Activated CD4-positive, alpha-beta T cell treated with anti-CD3 and anti-CD28 coated beads, Interleukin-2, amount 10 ng/mL, durations not matched to agents 24 days and 14 days (primary cell): ENCODE measurements around the gene CAPN12. TPM values are rescaled to one million over a fixed set of nuclear protein-coding genes. Genes with fewer than 3 reads are reported as not detected.

Source experiments
- DNase-seq: peaks from one replicate; pipeline ENCODE4 v3.0.0; 2022
- H3K27ac Mint-ChIP-seq: one replicate; pipeline ENCODE4 v1.8.0; 2022; ENCODE audit warnings: mild to moderate bottlenecking, mixed read lengths
- H3K27me3 Mint-ChIP-seq: one replicate; pipeline ENCODE4 v1.8.0; 2022; ENCODE audit warnings: mixed read lengths
- H3K36me3 Mint-ChIP-seq: one replicate; pipeline ENCODE4 v1.8.0; 2022; ENCODE audit warnings: low read depth, mild to moderate bottlenecking, mixed read lengths
- H3K4me1 Mint-ChIP-seq: one replicate; pipeline ENCODE4 v1.8.0; 2021; ENCODE audit warnings: mixed read lengths
- H3K4me3 Mint-ChIP-seq: one replicate; pipeline ENCODE4 v1.8.0; 2022; ENCODE audit warnings: mild to moderate bottlenecking, moderate library complexity, mixed read lengths
- H3K9me3 Mint-ChIP-seq: one replicate; pipeline ENCODE4 v1.8.0; 2021; ENCODE audit warnings: mixed read lengths
- intact Hi-C: fragments of 100-400 bp; cut with micrococcal nuclease; formaldehyde crosslinking; loops from one replicate; pipeline ENCODE4 v1.15.1; 2023
- total RNA-seq: library from RNA; stranded (reverse); gene quantifications from 2 replicates; pipeline ENCODE4 v1.2.3, GENCODE V29; 2022

CAPN12 gene
- total RNA-seq, 1 donor from 2014 or later = 3.5 TPM

DNA sequence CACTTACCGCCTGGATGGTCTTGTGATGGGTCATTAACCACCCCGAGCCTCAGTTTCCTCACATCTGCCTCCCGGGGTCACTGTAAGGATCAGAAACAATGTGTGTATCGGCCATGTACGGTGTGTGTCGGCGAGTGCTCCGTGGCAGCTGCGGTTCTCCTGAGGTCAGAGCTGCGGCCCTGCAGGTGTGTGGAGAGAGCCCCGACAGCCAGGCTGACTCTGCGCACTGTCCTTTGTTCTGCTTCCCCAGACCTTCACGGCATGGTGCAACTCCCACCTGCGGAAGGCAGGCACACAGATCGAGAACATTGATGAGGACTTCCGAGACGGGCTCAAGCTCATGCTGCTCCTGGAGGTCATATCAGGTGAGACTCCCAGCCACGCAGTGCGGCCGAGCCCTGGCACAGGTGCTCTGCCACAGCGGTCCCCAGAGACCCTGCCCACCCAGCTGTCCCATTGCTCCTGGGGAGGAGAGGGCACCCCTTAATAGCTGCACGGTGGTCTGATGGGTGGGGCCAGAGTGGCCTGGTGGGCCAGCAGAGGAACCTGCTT lies 43.8 kb downstream of the CAPN12 start:
- Mint-ChIP-seq H3K4me3 (no peak overlapping the region), H3K36me3 (peaks cover 22% of the 10 kb centered on the region), H3K4me1 (peaks cover 37% of the 10 kb centered on the region), H3K27me3 (no peaks in the 10 kb centered on the region), H3K9me3 (no peaks in the 10 kb centered on the region), H3K27ac (no peak overlapping the region)
- intact Hi-C loops = no loop called here
- DNase-seq = no peak

DNA sequence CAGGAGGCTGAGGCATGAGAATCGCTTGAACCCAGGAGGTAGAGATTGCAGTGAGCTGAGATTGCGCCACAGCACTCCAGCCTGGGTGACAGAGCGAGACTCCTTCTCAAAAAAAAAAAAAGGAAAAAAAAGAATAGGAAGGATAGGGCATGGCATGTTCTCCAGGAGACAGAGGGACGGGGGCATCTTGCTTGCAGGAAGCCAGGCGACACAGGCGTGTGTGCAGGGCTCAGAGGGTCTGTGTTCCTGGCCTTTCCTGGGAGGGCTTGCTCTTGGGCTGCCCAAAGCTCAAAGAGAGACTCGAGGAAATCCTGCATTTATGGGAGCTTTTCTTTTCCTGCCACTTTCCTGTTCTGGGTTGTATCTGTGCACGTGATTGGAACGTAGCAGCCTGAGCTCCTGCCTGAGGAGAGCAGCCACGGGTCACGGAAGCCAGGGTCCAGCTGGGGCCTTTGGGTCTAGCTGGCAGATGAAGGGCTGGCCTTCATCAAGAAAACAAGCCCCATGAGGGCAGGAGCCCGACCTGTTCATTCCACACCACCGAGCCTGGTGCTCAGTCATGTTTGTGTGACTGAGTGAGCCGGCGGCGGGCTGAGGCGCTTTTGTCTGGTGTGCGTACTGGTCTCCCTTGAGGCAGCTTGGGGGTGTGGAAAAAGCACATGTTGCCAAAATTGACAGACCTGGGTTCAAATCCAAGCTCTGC lies 44.5 kb downstream of the CAPN12 start:
- Mint-ChIP-seq H3K27ac (no peak overlapping the region), H3K4me3 (no peak overlapping the region), H3K36me3 (peaks cover 22% of the 10 kb centered on the region), H3K27me3 (no peaks in the 10 kb centered on the region), H3K4me1 (peaks cover 42% of the 10 kb centered on the region), H3K9me3 (no peaks in the 10 kb centered on the region)
- no peak for DNase-seq
- intact Hi-C loops = no loop called here

DNA sequence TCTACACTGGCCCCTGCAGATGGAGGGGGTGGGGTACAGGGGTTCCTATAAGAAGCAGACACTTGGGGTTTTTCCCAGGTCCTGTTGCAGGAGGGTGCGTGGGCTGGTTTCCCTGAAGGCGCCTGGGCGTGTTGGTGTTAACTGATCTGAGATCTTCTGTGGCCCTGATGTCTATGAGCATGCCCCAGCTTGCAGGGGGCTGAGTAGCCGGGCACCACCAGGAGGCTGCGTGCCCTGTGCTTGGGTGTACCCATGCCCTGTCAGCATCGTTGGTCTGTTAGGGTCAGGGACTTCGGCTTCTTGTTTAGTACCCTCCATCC lies 45.3 kb downstream of the CAPN12 start:
- H3K27ac Mint-ChIP-seq = peak overlapping the region; percentile 29
- peaks cover 46% of the 10 kb centered on the region for H3K4me1 Mint-ChIP-seq
- intact Hi-C loops = no loop called here
- no peaks in the 10 kb centered on the region for H3K27me3 Mint-ChIP-seq
- peaks cover 17% of the 10 kb centered on the region for H3K36me3 Mint-ChIP-seq
- no peaks in the 10 kb centered on the region for H3K9me3 Mint-ChIP-seq
- DNase-seq = peak; percentile 70
- peak overlapping the region; percentile 42 for H3K4me3 Mint-ChIP-seq

DNA sequence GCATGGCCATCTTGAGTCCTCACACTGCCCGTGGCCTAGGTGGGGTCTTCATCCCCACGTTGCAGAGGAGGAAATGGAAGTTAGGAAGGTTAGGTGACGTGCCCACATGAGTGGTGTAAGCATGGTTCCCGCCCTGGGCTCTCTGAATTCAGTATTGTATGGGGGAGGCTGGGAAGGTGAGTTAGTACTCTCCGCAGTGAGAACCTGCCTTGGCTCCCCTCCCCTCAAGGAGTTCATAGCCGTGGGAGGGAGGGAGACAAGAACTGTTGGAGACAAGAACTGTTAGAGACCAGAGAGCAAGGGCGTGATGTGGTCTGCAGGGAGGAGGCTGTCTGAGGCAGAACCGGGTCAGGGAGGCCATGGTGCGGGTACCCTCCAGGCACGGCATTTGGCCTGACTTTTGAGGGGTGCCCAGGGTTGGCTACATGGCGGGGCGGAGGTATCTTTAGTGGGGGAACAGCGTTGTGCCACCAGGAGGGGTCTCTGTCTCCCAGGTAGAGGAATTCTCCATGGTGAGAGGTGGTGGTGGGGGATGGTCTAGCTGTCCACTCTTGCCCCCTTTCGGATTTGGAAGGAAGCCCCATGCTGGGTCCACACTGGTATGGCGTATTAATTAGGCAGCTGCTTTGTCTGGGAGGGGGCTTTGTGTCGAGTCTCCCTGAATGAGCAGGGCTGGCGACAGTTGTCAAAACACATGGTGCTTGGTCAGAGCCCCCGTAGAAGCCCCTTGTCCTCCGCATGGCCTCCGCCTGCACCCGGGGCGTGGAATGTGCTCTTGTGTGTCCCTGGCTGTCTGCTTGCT lies 45.8 kb downstream of the CAPN12 start:
- no peaks in the 10 kb centered on the region for H3K27me3 Mint-ChIP-seq
- peak overlapping the region; percentile 66 for H3K27ac Mint-ChIP-seq
- peak overlapping the region; percentile 42 for H3K4me3 Mint-ChIP-seq
- H3K4me1 Mint-ChIP-seq = peaks cover 51% of the 10 kb centered on the region
- no peak for DNase-seq
- peaks cover 14% of the 10 kb centered on the region for H3K36me3 Mint-ChIP-seq
- H3K9me3 Mint-ChIP-seq = no peaks in the 10 kb centered on the region
- intact Hi-C loops = no loop called here

DNA sequence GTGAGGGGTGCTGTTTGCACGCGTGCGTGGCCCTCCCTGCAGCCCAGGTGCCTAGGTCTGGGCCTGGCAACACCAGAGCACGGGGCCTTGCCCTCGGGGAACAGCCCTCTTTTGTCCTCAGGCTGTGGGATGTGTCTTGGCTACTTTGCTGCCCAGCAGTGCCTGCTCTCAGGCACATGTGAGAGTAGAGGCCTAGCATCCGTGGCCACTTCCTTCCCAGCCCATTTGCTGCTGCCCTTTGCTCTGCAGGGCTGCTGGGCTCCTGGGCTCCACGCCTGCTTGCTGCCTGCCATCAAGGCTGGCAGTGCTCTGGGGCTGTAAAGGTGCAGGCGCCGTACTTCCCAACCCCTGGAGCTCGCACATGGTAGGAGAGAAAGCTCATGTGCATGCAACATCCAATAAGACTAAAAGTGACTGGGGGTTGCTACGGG lies 46.6 kb downstream of the CAPN12 start:
- no peaks in the 10 kb centered on the region for H3K27me3 Mint-ChIP-seq
- H3K9me3 Mint-ChIP-seq = no peaks in the 10 kb centered on the region
- H3K4me1 Mint-ChIP-seq = peaks cover 58% of the 10 kb centered on the region
- no peak overlapping the region for H3K4me3 Mint-ChIP-seq
- DNase-seq = no peak
- intact Hi-C loops = no loop called here
- peak overlapping the region; percentile 45 for H3K27ac Mint-ChIP-seq
- peaks cover 11% of the 10 kb centered on the region for H3K36me3 Mint-ChIP-seq

DNA sequence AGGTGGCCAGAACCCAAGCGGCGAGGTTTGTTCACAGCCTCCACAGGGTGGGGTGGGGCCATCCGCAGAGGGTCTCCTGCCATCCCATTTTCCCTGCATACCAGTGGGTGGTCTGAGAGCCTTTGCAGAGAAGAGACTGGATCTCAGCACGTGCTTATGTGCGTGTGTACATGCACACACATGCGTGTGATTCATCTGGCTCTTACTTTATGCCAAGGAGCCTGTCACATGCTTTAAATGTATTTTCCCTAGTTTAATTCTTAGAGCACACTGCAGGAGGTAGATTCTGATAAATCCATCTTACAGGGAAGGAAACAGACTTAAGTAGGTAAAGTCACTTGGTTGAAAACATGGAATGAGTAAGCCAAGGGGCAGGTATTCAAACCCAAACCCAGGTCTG lies 47.1 kb downstream of the CAPN12 start:
- peak overlapping the region; percentile 4 for H3K27ac Mint-ChIP-seq
- no peaks in the 10 kb centered on the region for H3K9me3 Mint-ChIP-seq
- no peaks in the 10 kb centered on the region for H3K27me3 Mint-ChIP-seq
- no peak for DNase-seq
- peaks cover 11% of the 10 kb centered on the region for H3K36me3 Mint-ChIP-seq
- H3K4me3 Mint-ChIP-seq = no peak overlapping the region
- H3K4me1 Mint-ChIP-seq = peaks cover 63% of the 10 kb centered on the region
- intact Hi-C loops = no loop called here

DNA sequence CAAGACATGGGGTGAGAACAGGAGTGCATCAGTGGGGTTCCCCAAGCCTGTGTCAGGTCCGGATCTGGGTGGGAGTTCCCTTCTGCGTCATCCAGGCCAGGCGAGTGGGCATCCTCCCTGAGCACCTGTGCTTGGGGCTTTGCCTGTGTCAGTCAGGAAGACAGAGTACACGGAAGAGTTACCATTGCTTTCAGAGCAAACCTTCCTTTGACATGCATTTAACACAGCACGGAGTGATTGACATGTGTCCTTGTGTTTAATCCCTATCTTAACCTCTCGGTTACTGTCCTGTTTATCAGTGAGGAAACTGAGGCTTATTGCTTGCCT lies 47.6 kb downstream of the CAPN12 start:
- Mint-ChIP-seq H3K4me1 (peaks cover 68% of the 10 kb centered on the region), H3K27ac (peak overlapping the region; percentile 4), H3K36me3 (peaks cover 12% of the 10 kb centered on the region), H3K4me3 (no peak overlapping the region), H3K27me3 (no peaks in the 10 kb centered on the region), H3K9me3 (no peaks in the 10 kb centered on the region)
- intact Hi-C loops = no loop called here
- DNase-seq = no peak

DNA sequence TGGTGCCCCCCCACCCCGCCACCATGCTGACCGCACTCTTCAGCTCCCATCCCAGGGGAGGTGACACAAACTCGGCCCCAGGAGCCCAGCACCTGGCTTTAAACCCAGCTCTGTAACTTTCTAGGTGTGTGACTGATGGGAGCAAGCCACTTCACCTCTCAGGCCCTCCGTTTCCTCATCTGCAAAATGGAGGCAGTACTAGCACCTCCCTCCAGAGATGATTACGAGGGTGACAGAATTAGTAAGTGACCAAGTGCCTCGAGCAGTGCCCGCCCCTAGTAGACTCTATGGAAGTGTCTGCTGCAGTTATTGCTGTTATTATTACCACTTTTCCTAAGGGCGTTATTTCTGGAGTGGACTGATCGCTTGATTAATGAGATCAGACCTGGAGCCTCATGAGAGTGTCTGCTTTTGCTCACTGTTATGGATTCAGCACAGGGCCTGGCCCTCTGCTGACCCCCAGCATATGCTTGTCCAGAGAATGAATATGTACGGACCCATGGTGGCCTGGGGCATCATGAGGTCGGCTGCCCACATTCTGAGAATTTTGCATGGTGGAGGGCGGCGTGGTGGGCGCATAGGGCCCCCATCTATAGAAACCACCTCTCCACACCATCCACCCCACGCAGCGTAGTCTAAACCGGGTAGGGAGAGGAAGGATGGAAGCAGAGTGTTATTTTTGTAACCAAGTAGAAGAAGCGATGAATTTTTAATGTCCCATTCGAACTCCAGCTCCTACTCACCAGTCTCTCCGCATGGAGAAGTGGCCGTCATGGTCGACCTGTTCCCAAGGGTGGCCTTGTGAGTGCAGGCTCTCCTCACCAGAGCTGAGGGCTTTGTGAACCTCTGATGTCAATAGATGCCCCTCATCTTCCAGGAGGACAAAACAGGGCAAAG lies 48.2 kb downstream of the CAPN12 start:
- no peak overlapping the region for H3K4me3 Mint-ChIP-seq
- no peaks in the 10 kb centered on the region for H3K9me3 Mint-ChIP-seq
- H3K4me1 Mint-ChIP-seq = peaks cover 68% of the 10 kb centered on the region
- no peak for DNase-seq
- intact Hi-C loops = no loop called here
- peaks cover 12% of the 10 kb centered on the region for H3K36me3 Mint-ChIP-seq
- peak overlapping the region; percentile 4 for H3K27ac Mint-ChIP-seq
- H3K27me3 Mint-ChIP-seq = no peaks in the 10 kb centered on the region

DNA sequence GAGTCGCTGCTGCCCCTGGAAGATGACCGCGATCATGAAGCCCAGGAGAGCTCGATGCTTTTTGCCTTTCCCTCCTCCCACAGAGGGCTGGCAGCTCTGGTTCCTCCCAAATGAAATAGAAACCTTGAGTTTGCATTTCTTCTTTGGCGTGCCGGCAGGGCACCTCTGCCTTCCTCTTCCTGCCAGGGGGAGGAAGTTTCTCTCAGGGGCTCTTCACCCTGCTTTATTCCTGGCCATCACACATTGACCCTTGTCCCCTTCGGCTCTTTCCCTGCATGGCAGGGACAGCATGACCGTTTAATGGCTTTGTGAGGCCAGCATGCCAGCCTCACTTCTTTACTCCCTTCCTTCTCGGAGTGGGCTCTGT lies 49.0 kb downstream of the CAPN12 start:
- no peak for DNase-seq
- peaks cover 70% of the 10 kb centered on the region for H3K4me1 Mint-ChIP-seq
- no peaks in the 10 kb centered on the region for H3K9me3 Mint-ChIP-seq
- H3K36me3 Mint-ChIP-seq = peaks cover 7% of the 10 kb centered on the region
- peak overlapping the region; percentile 30 for H3K4me3 Mint-ChIP-seq
- intact Hi-C loops = no loop called here
- H3K27me3 Mint-ChIP-seq = no peaks in the 10 kb centered on the region
- peak overlapping the region; percentile 56 for H3K27ac Mint-ChIP-seq

DNA sequence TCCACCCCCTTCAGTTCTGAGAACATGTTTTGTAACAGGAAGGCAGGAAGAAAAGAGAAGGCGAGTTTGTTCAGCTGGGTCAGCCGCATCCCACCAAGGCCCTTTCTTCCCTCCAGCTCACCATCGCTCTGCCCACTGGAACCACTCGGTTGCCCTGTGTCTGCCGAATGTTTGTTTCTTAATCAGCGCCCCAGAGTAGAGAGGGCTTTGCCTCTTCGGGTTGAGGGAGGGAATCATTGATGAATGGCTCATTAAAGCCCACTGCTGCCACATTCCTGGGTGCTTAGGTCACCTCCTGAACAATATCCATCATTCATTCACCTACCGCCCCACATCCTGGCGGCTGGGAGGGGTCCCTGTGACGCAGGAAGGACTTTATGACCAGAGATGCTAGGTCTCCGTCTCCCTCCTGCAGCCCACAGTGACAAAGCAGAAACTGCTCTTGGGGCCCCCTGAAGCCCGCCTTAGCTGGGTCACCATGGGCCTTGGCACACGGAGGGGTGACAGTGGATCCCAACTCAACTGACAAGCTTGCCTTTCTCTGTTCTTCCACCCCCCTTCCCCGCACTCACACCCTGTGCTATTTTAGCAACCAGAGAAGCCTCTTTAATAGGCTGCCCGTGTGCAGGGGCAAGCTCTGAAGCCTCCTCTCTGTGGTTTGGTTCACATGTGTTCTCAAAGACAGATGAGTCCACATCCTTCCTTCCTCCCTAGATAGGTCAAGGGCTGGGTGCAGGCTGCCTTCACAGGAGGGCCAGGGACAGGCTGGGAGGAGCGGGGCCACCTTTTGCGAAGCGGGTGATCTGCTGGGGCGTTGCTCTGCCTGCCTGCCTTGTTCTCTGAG lies 50.7 kb downstream of the CAPN12 start:
- Mint-ChIP-seq H3K36me3 (peaks cover 16% of the 10 kb centered on the region), H3K4me3 (peak overlapping the region; percentile 66), H3K27ac (peak overlapping the region; percentile 78), H3K9me3 (no peaks in the 10 kb centered on the region), H3K27me3 (no peaks in the 10 kb centered on the region), H3K4me1 (peaks cover 70% of the 10 kb centered on the region)
- peak; percentile 72 for DNase-seq
- intact Hi-C loops = no loop called here

DNA sequence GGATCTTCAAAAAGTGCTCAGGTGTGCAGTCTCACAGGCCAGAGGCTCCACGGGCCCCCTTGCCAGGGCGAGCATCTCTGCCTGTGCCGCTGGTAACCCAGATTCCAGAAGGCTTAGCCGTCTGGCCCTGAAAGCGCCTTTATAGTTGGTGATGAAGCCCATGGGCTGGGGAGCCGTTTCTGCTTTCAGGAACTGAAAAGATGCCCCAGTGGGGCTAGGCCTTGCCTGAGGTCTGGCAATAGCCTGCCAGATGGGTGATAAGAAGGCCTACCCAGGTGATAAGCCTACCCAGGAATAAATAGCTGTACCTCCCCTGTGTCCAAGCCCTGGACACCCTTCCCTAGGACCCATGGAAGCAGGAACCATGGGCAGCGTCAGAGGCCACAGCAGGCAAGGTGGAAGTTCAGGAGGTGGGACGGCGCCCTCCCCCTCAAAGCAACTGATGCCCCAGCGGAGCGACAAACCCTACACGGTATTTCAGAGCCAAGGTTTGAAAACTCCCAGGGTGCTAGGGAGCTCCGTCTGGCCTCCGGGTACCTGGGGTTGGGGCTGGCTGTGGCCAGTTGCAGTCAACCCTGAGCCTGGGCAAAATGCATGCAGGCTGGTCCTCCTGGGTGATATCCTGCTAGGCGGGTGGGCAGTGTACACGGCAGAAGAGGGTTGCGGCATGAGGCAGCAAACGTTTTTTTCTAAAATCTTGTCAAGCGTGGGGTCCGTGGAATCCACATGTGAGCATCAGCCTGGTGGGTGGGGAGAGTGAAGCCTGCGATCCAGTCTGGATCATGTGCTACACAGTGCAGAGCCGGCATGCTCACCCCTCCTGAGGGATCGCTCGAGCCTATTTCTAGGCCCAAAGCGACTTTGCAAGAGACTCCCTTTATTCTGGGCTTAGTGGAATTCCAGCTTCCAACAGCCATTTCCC lies 51.6 kb downstream of the CAPN12 start:
- H3K27ac Mint-ChIP-seq = no peak overlapping the region
- peaks cover 16% of the 10 kb centered on the region for H3K36me3 Mint-ChIP-seq
- H3K9me3 Mint-ChIP-seq = no peaks in the 10 kb centered on the region
- H3K27me3 Mint-ChIP-seq = no peaks in the 10 kb centered on the region
- peak overlapping the region; percentile 12 for H3K4me3 Mint-ChIP-seq
- peaks cover 66% of the 10 kb centered on the region for H3K4me1 Mint-ChIP-seq
- DNase-seq = no peak
- intact Hi-C loops = no loop called here

DNA sequence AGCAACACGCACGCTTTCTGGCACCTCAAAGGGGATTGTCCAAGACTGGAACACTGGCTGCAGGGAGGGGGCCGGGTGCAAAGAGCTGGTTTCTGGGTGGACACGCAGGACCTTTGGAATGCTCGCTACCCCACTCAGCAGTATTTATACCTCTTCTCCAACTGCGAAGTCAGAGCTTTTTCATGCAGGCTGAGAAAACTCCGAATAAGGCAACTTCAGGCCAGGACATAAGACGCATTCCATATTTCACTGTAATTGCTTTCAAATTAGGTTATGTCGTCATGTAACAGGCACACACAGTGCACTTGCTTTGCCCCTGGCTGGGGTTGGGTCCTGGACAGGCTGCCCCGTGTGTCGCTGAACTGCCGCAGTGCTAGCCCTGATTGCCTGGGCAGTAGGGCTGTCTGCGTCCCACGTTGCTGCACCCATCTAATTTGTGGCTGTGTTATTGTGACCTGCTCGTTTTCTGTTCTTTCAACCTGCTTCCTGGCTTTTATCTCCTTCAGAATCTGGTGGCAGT lies 52.3 kb downstream of the CAPN12 start:
- H3K4me1 Mint-ChIP-seq = peaks cover 69% of the 10 kb centered on the region
- no peak overlapping the region for H3K27ac Mint-ChIP-seq

More for the DNA sequence above, 52.3 kb downstream of the CAPN12 start:
- Mint-ChIP-seq H3K36me3 (peaks cover 21% of the 10 kb centered on the region), H3K4me3 (no peak overlapping the region), H3K9me3 (no peaks in the 10 kb centered on the region), H3K27me3 (no peaks in the 10 kb centered on the region)
- no peak for DNase-seq
- intact Hi-C loops = no loop called here
